ENCODE results near the gene SGO2.
"Not testable (repeated sequence)": the region's sequence is repeated elsewhere in the genome, so short reads cannot be mapped to it uniquely, and the experiment has no call there.

Gene SGO2

GRCh38 chr2:200538139-200538538 lies 12.1 kb downstream of the SGO2 start:
- Histone ChIP-seq H3K4me1 (no peaks in the 10 kb centered on the region), H3K36me3 (replicated peaks) (peaks cover 25% of the 10 kb centered on the region), H3K27me3 (ENCODE audit: low read depth) (no peaks in the 10 kb centered on the region), H3K4me3 (no peak overlapping the region), H3K9me3 (no peaks in the 10 kb centered on the region)
- in situ Hi-C loops (cut with MboI; ENCODE audit: low sequenced_read_pairs) = no loop called here
- DNase-seq (ENCODE audit: low spot score in 2 of 2) = no peak

DNA sequence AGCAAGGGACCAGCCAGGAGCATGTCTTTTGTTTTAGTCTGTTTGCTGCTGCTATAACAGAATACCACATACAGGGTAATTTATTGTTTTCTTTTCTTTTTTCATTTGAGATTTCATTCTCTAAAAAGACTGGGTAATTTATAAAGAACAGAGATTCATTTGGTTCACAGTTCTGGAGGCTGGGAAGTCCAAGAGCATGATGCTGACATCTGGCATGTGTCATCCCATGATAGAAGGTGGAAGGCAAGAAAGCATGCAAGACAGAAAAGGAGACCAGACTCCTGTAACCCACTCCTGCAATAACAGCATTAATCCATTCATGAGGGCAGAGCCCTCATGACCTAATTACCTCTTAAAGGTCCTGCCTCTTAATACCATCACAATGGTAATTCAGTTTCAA lies 14.8 kb downstream of the SGO2 start:
- no peak for DNase-seq (ENCODE audit: low spot score in 2 of 2)
- Histone ChIP-seq H3K4me1 (no peaks in the 10 kb centered on the region), H3K36me3 (replicated peaks) (peaks cover 21% of the 10 kb centered on the region), H3K27me3 (ENCODE audit: low read depth) (no peaks in the 10 kb centered on the region), H3K4me3 (no peak overlapping the region), H3K9me3 (no peaks in the 10 kb centered on the region)
- in situ Hi-C loops (cut with MboI; ENCODE audit: low sequenced_read_pairs) = no loop called here

- H3K4me3 ChIP-seq; H3K9me3 ChIP-seq; H3K27me3 ChIP-seq (ENCODE audit: low read depth); H3K36me3 ChIP-seq (replicated peaks); H3K4me1 ChIP-seq; DNase-seq (ENCODE audit: low spot score in 2 of 2); in situ Hi-C loops (cut with MboI; ENCODE audit: low sequenced_read_pairs): not testable (repeated sequence)
Observed at GRCh38 chr2:200566596-200566995, 40.6 kb downstream of the SGO2 start.

DNA sequence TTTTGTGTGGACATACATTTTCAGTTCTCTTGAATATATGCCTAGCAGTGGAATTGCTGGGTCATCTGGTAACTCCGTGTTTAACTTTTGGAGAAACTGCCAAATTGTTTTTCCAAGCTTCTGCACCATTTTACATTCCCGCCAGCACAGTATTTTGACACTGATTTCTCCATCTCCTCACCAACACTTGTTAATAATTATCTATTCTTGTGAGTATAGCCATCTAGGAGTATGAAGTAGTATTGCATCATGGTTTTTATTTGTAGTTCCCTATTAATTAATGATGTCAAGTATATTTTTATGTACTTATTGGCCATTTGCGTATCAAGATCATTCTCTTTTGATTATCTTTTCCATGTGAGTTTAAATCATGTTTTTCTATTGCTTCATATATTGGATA lies 41.9 kb downstream of the SGO2 start:
- peaks cover 8% of the 10 kb centered on the region; the same call in 1 of the 2 replicates for H3K36me3 ChIP-seq (replicated peaks)
- no peaks in the 10 kb centered on the region for H3K27me3 ChIP-seq (ENCODE audit: low read depth)
- in situ Hi-C loops (cut with MboI; ENCODE audit: low sequenced_read_pairs) = no loop called here
- no peak for DNase-seq (ENCODE audit: low spot score in 2 of 2)
- H3K4me1 ChIP-seq = no peaks in the 10 kb centered on the region
- no peak overlapping the region for H3K4me3 ChIP-seq
- H3K9me3 ChIP-seq = no peaks in the 10 kb centered on the region

- DNase-seq (ENCODE audit: low spot score in 2 of 2) = no peak
Observed at GRCh38 chr2:200575957-200576356, 50.0 kb downstream of the SGO2 start.

DNA sequence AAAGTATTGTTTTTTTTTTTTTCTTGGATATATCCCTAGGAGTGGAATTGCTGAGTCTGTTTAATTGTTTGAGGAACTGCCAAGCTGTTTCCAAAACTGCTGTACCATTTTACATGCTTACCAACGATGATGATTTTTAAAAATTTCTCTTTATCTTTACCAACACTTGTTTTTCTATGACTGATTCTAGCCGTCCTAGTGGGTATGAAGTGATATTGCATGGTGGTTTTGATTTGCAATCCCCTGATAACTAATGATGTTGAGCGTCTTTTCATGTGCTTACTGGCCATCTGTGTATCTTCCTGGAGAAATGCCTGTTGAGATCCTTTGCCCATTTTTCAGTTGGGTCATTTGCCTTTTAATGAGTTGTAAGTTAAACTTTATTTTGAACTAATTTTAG lies 51.0 kb downstream of the SGO2 start:
- Histone ChIP-seq H3K4me3 (no peak overlapping the region), H3K9me3 (no peaks in the 10 kb centered on the region), H3K36me3 (replicated peaks) (peaks cover 6% of the 10 kb centered on the region), H3K27me3 (ENCODE audit: low read depth) (no peaks in the 10 kb centered on the region), H3K4me1 (no peaks in the 10 kb centered on the region)
- no peak for DNase-seq (ENCODE audit: low spot score in 2 of 2)
- in situ Hi-C loops (cut with MboI; ENCODE audit: low sequenced_read_pairs) = no loop called here

More at GRCh38 chr2:200575957-200576356, 50.0 kb downstream of the SGO2 start:
- Histone ChIP-seq H3K9me3 (no peaks in the 10 kb centered on the region), H3K4me1 (no peaks in the 10 kb centered on the region), H3K36me3 (replicated peaks) (peaks cover 8% of the 10 kb centered on the region), H3K4me3 (no peak overlapping the region), H3K27me3 (ENCODE audit: low read depth) (no peaks in the 10 kb centered on the region)
- in situ Hi-C loops (cut with MboI; ENCODE audit: low sequenced_read_pairs) = no loop called here

GRCh38 chr2:200578778-200579177 lies 52.8 kb downstream of the SGO2 start:
- in situ Hi-C loops (cut with MboI; ENCODE audit: low sequenced_read_pairs) = no loop called here
- peaks cover 6% of the 10 kb centered on the region for H3K36me3 ChIP-seq (replicated peaks)
- no peak for DNase-seq (ENCODE audit: low spot score in 2 of 2)

GRCh38 chr2:200584639-200585038 lies 58.6 kb downstream of the SGO2 start:
- Histone ChIP-seq H3K9me3 (no peaks in the 10 kb centered on the region), H3K36me3 (replicated peaks) (no peaks in the 10 kb centered on the region), H3K27me3 (ENCODE audit: low read depth) (no peaks in the 10 kb centered on the region), H3K4me3 (no peak overlapping the region), H3K4me1 (no peaks in the 10 kb centered on the region)
- DNase-seq (ENCODE audit: low spot score in 2 of 2) = no peak
- in situ Hi-C loops (cut with MboI; ENCODE audit: low sequenced_read_pairs) = no loop called here

More at GRCh38 chr2:200578778-200579177, 52.8 kb downstream of the SGO2 start:
- Histone ChIP-seq H3K27me3 (ENCODE audit: low read depth) (no peaks in the 10 kb centered on the region), H3K9me3 (no peaks in the 10 kb centered on the region), H3K4me3 (no peak overlapping the region), H3K4me1 (no peaks in the 10 kb centered on the region)

DNA sequence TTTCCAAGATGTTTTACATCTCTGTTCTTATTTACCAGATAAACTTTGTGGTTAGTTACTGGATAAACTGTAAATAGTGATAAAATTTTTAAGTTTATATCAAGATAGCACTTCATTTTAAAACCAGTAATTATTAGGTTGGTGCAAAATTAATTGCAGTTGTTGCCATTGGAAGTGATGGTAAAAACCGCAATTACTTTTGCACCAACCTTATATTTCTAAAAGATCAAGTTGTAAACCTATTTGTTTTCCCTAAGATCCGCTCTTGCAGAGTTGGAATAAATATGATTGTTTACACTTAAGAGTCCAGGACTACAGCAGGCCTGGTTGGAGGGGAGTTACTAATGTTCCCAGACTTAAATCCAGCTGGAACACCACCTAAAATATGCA lies 59.3 kb downstream of the SGO2 start:
- no peak for DNase-seq (ENCODE audit: low spot score in 2 of 2)
- H3K9me3 ChIP-seq = no peaks in the 10 kb centered on the region
- in situ Hi-C loops (cut with MboI; ENCODE audit: low sequenced_read_pairs) = no loop called here
- H3K36me3 ChIP-seq (replicated peaks) = no peaks in the 10 kb centered on the region
- no peaks in the 10 kb centered on the region for H3K27me3 ChIP-seq (ENCODE audit: low read depth)
- no peaks in the 10 kb centered on the region for H3K4me1 ChIP-seq
- H3K4me3 ChIP-seq = no peak overlapping the region

DNA sequence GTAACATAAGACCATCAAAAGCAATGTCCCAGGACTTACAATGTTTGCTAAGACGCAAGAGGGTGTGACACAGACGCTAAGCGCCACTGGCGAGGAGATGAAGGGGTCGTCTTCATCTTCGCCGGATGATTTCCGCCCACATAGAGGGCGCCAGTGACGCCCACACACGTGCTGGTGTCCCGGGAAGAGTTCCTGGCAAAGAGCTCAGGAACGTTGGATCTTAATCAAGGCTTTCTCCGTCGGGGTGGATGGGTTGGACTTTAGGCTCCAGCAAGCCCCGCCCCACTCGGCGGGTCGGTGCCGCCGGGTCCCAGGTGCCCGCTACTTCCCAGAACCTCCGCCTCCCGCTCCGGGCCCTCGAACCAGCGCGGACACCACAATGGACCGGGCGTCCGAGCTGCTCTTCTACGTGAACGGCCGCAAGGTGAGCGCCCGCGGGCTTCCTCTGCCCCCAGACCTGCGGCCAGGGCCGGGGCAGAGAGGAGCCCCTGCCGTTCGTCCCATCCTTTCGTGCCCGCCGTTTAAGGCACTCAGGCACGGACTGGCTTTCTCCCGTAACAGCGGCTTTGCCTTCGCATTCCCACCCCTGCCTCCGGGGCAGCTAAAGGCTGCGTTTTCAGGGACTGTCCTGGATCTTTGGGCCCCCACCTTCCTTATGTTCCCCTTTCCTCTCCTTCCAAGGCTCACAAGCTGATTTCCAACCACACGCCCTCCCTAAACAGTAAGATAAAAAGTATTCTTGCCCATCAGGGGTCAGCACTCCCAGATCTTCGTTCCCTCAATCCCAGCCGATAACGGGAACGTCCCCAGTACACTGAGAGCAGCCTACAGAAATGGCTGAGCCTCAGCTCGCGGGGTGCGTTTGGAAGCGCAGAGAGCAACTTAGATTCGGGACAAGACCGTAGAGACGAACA lies 60.0 kb downstream of the SGO2 start, which contains the start of gene AOX1:
AOX1 (plus strand) TSS at position 285 of the 914 bp plus-strand sequence; CDS start at position 380, 95 bp downstream.
- Histone ChIP-seq H3K27me3 (ENCODE audit: low read depth) (no peaks in the 10 kb centered on the region), H3K4me3 (no peak within 1 kb of the TSS), H3K9me3 (no peaks in the 10 kb centered on the region), H3K36me3 (replicated peaks) (no peaks in the 10 kb centered on the region), H3K4me1 (no peaks in the 10 kb centered on the region)
- DNase-seq (ENCODE audit: low spot score in 2 of 2) = no peak
- in situ Hi-C loops (cut with MboI; ENCODE audit: low sequenced_read_pairs) = no loop called here

DNA sequence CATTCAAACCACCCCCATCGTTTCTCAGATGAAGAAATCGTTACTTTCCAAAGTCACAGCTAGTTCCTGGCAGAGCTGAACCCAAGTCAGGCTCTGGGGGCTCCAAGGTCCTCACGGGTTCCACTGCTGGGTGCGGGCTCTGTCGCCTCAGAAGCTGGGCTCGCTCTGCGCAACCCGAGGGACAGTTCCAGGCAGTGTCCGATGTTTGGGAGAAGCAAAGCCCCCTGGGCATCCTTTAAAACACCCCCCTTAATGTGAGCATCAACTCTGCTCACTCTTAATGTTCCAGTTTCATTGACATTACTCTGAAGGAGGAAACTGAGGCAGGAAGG lies 60.6 kb downstream of the SGO2 start:
- Histone ChIP-seq H3K9me3 (no peaks in the 10 kb centered on the region), H3K4me1 (no peaks in the 10 kb centered on the region), H3K36me3 (replicated peaks) (no peaks in the 10 kb centered on the region), H3K27me3 (ENCODE audit: low read depth) (no peaks in the 10 kb centered on the region), H3K4me3 (no peak overlapping the region)
- no peak for DNase-seq (ENCODE audit: low spot score in 2 of 2)
- in situ Hi-C loops (cut with MboI; ENCODE audit: low sequenced_read_pairs) = no loop called here

DNA sequence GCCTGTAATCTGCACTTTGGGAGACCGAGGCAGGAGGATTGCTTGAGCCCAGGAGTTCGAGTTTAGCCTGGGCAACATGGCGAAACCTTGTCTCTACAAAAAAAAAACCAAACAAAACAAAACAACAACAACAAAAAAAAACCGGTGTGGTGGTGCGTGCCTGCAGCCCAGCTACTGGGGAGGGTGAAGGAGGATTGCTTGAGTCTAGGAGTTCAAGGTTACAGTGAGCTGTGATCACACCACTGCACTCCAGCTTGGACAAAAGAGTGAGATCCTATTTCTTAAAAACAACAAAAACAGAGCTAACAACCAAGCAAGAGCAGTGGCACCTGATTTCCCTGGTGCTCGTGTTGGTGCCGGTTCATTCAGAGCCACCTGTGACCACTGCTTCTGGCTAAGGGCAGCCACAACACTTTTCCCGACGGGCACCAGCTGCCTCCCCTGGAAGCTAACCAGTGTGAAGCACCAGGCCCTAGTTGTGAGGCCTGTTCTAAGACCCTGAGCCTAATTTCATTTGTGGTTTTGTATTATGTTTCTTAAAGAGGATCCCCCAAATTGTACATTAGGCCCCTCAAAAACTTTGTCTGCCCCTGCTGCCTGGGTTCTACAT lies 61.1 kb downstream of the SGO2 start:
- in situ Hi-C loops (cut with MboI; ENCODE audit: low sequenced_read_pairs) = no loop called here

DNA sequence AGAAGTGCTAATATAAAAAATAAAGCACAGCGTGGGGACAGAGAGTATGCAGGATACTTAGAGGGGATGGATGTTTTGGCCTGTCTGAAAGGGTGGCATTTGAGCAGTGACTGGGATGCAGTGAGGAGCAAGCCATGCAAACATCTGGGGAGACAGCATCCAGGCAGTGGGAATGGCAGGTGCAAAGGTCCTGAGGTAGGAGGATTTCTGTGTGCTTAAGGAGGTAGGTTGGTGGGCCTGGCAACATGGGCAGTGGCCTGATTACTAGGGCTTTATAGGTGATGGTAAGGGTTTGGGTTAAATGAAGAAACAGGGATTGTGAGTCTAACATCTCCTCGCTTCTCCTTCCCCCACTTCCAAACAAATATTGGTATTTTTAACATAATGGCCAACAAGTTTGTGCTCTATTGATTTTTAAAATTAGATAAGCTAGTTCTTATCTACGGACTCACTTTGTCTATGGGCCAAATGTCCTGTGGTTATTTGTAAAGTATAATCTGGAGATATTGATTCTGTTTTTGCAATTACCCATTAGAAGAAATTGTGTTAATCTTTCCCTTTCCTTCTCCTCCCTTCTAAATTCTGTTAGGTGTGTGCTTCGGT lies 62.2 kb downstream of the SGO2 start:
- no peak for DNase-seq (ENCODE audit: low spot score in 2 of 2)
- no peaks in the 10 kb centered on the region for H3K9me3 ChIP-seq
- H3K4me3 ChIP-seq = no peak overlapping the region
- no peaks in the 10 kb centered on the region for H3K36me3 ChIP-seq (replicated peaks)
- in situ Hi-C loops (cut with MboI; ENCODE audit: low sequenced_read_pairs) = no loop called here
- H3K4me1 ChIP-seq = no peaks in the 10 kb centered on the region
- no peaks in the 10 kb centered on the region for H3K27me3 ChIP-seq (ENCODE audit: low read depth)

More for the DNA sequence above, 61.1 kb downstream of the SGO2 start:
- Histone ChIP-seq H3K9me3 (no peaks in the 10 kb centered on the region), H3K4me1 (no peaks in the 10 kb centered on the region), H3K27me3 (ENCODE audit: low read depth) (no peaks in the 10 kb centered on the region), H3K4me3 (no peak overlapping the region), H3K36me3 (replicated peaks) (no peaks in the 10 kb centered on the region)
- no peak for DNase-seq (ENCODE audit: low spot score in 2 of 2)

GRCh38 chr2:200590090-200590489 lies 64.1 kb downstream of the SGO2 start:
- DNase-seq (ENCODE audit: low spot score in 2 of 2) = no peak
- Histone ChIP-seq H3K36me3 (replicated peaks) (no peaks in the 10 kb centered on the region), H3K9me3 (0 out of 2 replicates have a peak, but pooled peaks cover 2% of the 10 kb centered on the region), H3K4me3 (no peak overlapping the region), H3K27me3 (ENCODE audit: low read depth) (peaks cover 5% of the 10 kb centered on the region; the same call in 1 of the 2 replicates), H3K4me1 (no peaks in the 10 kb centered on the region)
- in situ Hi-C loops (cut with MboI; ENCODE audit: low sequenced_read_pairs) = no loop called here

Measured in HAP-1 (cell line).